ENCODE measurements around the gene ZAR1L.

The ZAR1L gene

DNA sequence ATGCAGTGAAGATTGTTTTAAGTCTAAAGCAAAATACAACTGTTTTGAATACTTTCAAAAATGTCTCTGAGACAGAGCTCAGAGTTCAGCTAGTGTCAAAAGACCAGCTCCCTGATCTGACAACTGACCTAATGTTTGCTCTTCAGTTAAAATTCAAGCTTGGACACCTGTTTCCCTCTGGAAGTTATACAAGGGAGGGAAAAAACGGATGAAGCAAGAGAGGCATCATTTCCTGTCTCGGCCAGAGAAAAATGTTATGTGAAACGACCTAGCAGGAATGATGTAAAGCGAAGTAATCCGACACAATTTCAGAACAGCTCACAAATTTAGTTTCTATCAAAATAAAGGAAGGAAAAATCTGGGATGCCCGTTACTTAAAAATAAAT lies 59.4 kb downstream of the ZAR1L start:
- no peak for DNase-seq (ENCODE audit: low read depth in 2 of 2)

DNA sequence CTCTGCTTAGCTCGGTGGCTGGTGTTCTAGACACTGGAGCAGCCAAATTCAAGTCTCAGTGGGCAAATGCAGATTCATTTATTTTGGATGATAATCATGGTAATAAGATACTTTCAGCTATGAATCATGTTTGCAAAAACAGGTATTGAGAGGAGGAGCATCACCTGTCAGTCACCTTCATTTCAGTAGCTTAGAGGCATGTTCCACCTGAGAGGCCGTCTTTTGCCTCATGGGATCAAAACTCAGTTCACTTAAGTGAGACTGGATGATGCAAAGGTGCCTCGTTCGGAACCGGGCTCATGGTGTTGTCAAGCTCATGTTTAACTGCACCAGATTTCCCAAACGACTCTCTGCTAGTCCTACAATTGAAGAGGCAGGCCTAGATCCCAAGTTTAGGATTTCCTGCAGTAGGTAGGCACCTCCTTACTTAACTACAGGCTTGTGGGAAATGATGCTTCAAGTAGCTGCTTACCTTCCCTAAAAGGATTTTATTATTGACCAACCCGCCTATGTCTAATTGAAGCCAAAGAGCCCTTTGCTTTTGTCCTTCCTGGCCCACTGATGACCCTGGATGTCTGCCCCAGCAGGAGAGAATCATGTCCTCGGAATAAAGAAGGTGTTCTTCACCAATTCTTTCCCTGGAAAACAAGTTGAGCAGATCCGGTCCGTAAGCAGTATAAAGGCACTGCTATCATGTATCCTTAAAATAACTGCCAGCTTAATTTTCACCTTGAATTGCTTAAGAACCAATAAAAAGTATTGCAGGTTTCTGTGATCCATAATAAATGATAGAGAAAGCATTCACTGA lies 60.0 kb downstream of the ZAR1L start:
- no peak for DNase-seq (ENCODE audit: low read depth in 2 of 2)

DNA sequence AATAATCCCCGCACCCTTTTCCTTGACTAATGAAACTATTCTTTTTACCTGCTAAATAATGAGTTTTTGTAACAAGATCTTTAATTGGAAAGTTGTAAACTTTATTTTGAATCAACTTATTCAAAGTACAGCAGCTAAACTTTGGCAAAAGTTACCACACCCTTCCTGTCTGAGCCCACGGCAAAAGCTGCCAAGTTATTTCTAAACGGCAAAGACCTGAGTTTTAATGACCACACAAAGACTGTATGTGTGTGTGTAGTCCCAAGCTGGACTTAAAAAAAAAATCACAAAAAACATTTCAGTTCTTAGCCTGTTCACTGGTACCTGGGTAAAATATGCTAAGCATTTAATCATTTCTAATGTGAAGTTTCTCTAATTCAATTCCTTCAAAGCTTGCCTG lies 60.7 kb downstream of the ZAR1L start:
- no peak for DNase-seq (ENCODE audit: low read depth in 2 of 2)

DNA sequence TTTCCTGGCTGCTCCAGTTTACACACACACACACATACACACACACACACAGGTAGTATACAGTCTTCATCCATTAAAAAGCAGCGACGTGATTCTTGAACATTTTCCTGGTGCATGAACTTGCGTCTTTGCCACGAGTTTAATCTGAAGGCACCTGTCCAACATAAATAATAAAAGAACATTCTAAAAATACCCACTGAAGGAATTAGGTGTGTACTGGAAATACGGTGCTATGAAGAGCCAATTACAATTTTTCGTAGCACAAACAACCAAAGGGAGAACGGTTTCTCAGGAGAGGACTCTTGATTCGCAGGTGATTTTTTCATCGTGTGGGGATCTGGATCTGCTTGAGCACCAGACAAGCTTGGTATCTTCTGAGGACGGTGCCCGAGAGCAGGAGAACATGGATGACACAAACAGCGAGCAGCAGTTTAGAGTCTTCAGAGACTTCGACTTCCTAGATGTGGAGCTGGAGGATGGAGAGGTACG lies 61.2 kb downstream of the ZAR1L start:
- no peak for DNase-seq (ENCODE audit: low read depth in 2 of 2)

Measured in activated CD8-positive, alpha-beta memory T cell treated with anti-CD3 and anti-CD28 coated beads for 4 hours (primary cell).